Forelimb muscle (tissue), 1 donor: ENCODE data around the gene JUNB. TPM values are rescaled to one million over a fixed set of nuclear protein-coding genes. Genes with fewer than 3 reads are reported as not detected.

Source experiments
- DNase-seq: peaks from one replicate; pipeline ENCODE4 v3.0.0-alpha.2; 2013; ENCODE audit warnings: low read depth
- polyA plus RNA-seq: library from polyadenylated mRNA; unstranded; fragments of 120-200 nt; gene quantifications from one replicate; pipeline ENCODE4 v1.2.1, GENCODE V29; 2013; ENCODE audit not compliant: insufficient read length

The JUNB gene
- polyA plus RNA-seq, 1 donor: 32.1 TPM

- DNase-seq: no peak
Observed at GRCh38 chr19:12842511-12842910, 51.2 kb downstream of the JUNB start.

Other genes with a start within 250 kb of the JUNB start
- 4.6 TPM for gene ZNF564, start 240.0 kb upstream of the JUNB start, polyA plus RNA-seq
- 2.6 TPM for gene ZNF490, start 180.7 kb upstream of the JUNB start, polyA plus RNA-seq
- 14.4 TPM for gene ZNF791, start 180.6 kb upstream of the JUNB start, polyA plus RNA-seq
- gene MAN2B1, start 124.7 kb upstream of the JUNB start, polyA plus RNA-seq: 23.4 TPM
- gene WDR83, start 124.7 kb upstream of the JUNB start, polyA plus RNA-seq: 12.4 TPM
- 58.9 TPM for gene DHPS, start 109.6 kb upstream of the JUNB start, polyA plus RNA-seq
- gene GNG14, start 103.5 kb upstream of the JUNB start, polyA plus RNA-seq: not detected
- 3.7 TPM for gene FBXW9, start 94.9 kb upstream of the JUNB start, polyA plus RNA-seq
- gene TNPO2, start 67.6 kb upstream of the JUNB start, polyA plus RNA-seq: 53.9 TPM
- gene TRIR, start 56.8 kb upstream of the JUNB start, polyA plus RNA-seq: 199 TPM
- 42.4 TPM for gene GET3, start 54.0 kb upstream of the JUNB start, polyA plus RNA-seq
- not detected for gene BEST2, start 39.7 kb upstream of the JUNB start, polyA plus RNA-seq
- gene HOOK2, start 15.9 kb upstream of the JUNB start, polyA plus RNA-seq: 30.9 TPM
- 162 TPM for gene PRDX2, start 10.3 kb downstream of the JUNB start, polyA plus RNA-seq
- 3.0 TPM for gene THSD8, start 10.6 kb downstream of the JUNB start, polyA plus RNA-seq
- 17.3 TPM for gene RNASEH2A, start 15.1 kb downstream of the JUNB start, polyA plus RNA-seq
- not detected for gene RTBDN, start 43.1 kb downstream of the JUNB start, polyA plus RNA-seq
- 0.52 TPM for gene MAST1, start 47.0 kb downstream of the JUNB start, polyA plus RNA-seq
- 8.2 TPM for gene DNASE2, start 90.0 kb downstream of the JUNB start, polyA plus RNA-seq
- gene KLF1, start 95.7 kb downstream of the JUNB start, polyA plus RNA-seq: 0.42 TPM
- 39.4 TPM for gene GCDH, start 99.7 kb downstream of the JUNB start, polyA plus RNA-seq
- 3.9 TPM for gene SYCE2, start 127.8 kb downstream of the JUNB start, polyA plus RNA-seq
- gene FARSA, start 142.2 kb downstream of the JUNB start, polyA plus RNA-seq: 42.6 TPM
- 312 TPM for gene CALR, start 147.1 kb downstream of the JUNB start, polyA plus RNA-seq
- 137 TPM for gene RAD23A, start 154.4 kb downstream of the JUNB start, polyA plus RNA-seq
- 46.0 TPM for gene GADD45GIP1, start 165.7 kb downstream of the JUNB start, polyA plus RNA-seq
- gene DAND5, start 178.1 kb downstream of the JUNB start, polyA plus RNA-seq: 0.08 TPM
- 111 TPM for gene NFIX, start 204.0 kb downstream of the JUNB start, polyA plus RNA-seq